GM23248 (cell line): ENCODE measurements around the gene DIAPH1. TPM values are rescaled to one million over a fixed set of nuclear protein-coding genes. Genes with fewer than 3 reads are reported as not detected.
A peak's percentile ranks its signal among the peaks of the same experiment; 100 is the strongest.

ENCODE experiments used
- DNase-seq: peaks from one replicate; pipeline ENCODE4 v3.0.0-alpha.2; 2015
- H2AFZ ChIP-seq: fragments of 200-600 bp; sonication (generic); 2 replicates; pipeline ENCODE4 v1.6.1; 2016; ENCODE audit warnings: antibody characterized with exemption
- H3F3A ChIP-seq: fragments of 200-600 bp; sonication (generic); 2 replicates; pipeline ENCODE4 v1.6.1; 2016; ENCODE audit warnings: mild to moderate bottlenecking, antibody characterized with exemption, mixed run types; ENCODE audit not compliant: insufficient read depth
- H3K27ac ChIP-seq: fragments of 200-600 bp; sonication (generic); 2 replicates; pipeline ENCODE4 v1.5.1; 2016; ENCODE audit warnings: mild to moderate bottlenecking
- H3K27me3 ChIP-seq: fragments of 200-600 bp; sonication (generic); replicated peaks from 2 replicates; pipeline ENCODE4 v1.6.1; 2016; ENCODE audit warnings: mild to moderate bottlenecking; ENCODE audit not compliant: insufficient read depth
- H3K36me3 ChIP-seq: fragments of 200-600 bp; sonication (generic); 2 replicates; pipeline ENCODE4 v1.6.1; 2016; ENCODE audit warnings: low read depth, mild to moderate bottlenecking
- H3K4me1 ChIP-seq: fragments of 200-600 bp; sonication (generic); 2 replicates; pipeline ENCODE4 v1.6.1; 2016; ENCODE audit warnings: mild to moderate bottlenecking; ENCODE audit not compliant: insufficient read depth
- H3K4me2 ChIP-seq: fragments of 200-600 bp; sonication (generic); one replicate; pipeline ENCODE4 v1.6.1; 2016; ENCODE audit warnings: mild to moderate bottlenecking; ENCODE audit not compliant: unreplicated experiment
- H3K4me3 ChIP-seq: fragments of 200-600 bp; sonication (generic); 2 replicates; pipeline ENCODE4 v1.5.1; 2016; ENCODE audit warnings: mild to moderate bottlenecking
- H3K79me2 ChIP-seq: fragments of 200-600 bp; sonication (generic); 2 replicates; pipeline ENCODE4 v1.6.1; 2016; ENCODE audit warnings: mild to moderate bottlenecking; ENCODE audit not compliant: insufficient read depth
- H3K9ac ChIP-seq: fragments of 200-600 bp; sonication (generic); 2 replicates; pipeline ENCODE4 v1.6.1; 2016; ENCODE audit warnings: mild to moderate bottlenecking
- H3K9me2 ChIP-seq: fragments of 200-600 bp; sonication (generic); 2 replicates; pipeline ENCODE4 v1.6.1; 2016; ENCODE audit warnings: mixed run types, mild to moderate bottlenecking, moderate library complexity; ENCODE audit not compliant: insufficient read depth
- H3K9me3 ChIP-seq: fragments of 200-600 bp; sonication (generic); one replicate; pipeline ENCODE4 v1.6.1; 2017; ENCODE audit warnings: low read depth
- H4K20me1 ChIP-seq: fragments of 200-600 bp; sonication (generic); 2 replicates; pipeline ENCODE4 v1.6.0; 2016; ENCODE audit not compliant: insufficient read depth
- EZH2 ChIP-seq: fragments of 200-600 bp; sonication (generic); IDR thresholded peaks from 2 replicates; pipeline ENCODE4 v1.6.1; 2018; ENCODE audit warnings: antibody characterized with exemption, mild to moderate bottlenecking; ENCODE audit not compliant: insufficient read depth, poor library complexity, severe bottlenecking
- EZH2phosphoT487 ChIP-seq: fragments of 200-600 bp; sonication (generic); IDR thresholded peaks from 2 replicates; pipeline ENCODE4 v1.6.1; 2018; ENCODE audit warnings: antibody characterized with exemption, moderate library complexity, mild to moderate bottlenecking, low read depth; ENCODE audit not compliant: insufficient read depth
- WGBS, 2 experiments: methylation state at CpG; one replicate each; pipeline ENCODE4 v1.1.6; 2015 to 2017; ENCODE audit warnings: low lambda C conversion rate in 2 of 2, low coverage in 1 of 2; ENCODE audit errors: missing lambda C conversion rate in 2 of 2; 5-methylcytosine and 5-hydroxymethylcytosine counted together
- in situ Hi-C: fragments of 300-500 bp; cut with MboI; formaldehyde crosslinking; loops from 2 replicates; pipeline ENCODE4 v1.15.0; 2020
- polyA plus RNA-seq: library from polyadenylated mRNA; unstranded; fragments of >200 nt; fragmentation: Nextera tagmentation; extraction: Ambion mirVana; gene quantifications from 2 replicates; pipeline ENCODE4 v1.2.1, GENCODE V29; 2016
- total RNA-seq: library from RNA; depleted of rRNA; stranded (reverse); fragments of >200 nt; shearing (Covaris generic); gene quantifications from 2 replicates; pipeline ENCODE4 v1.2.3, GENCODE V29; 2014

DIAPH1 gene
- total and polyA plus RNA-seq, 2 experiments from 2014 or later, result 26.0 to 34.4 TPM

DNA sequence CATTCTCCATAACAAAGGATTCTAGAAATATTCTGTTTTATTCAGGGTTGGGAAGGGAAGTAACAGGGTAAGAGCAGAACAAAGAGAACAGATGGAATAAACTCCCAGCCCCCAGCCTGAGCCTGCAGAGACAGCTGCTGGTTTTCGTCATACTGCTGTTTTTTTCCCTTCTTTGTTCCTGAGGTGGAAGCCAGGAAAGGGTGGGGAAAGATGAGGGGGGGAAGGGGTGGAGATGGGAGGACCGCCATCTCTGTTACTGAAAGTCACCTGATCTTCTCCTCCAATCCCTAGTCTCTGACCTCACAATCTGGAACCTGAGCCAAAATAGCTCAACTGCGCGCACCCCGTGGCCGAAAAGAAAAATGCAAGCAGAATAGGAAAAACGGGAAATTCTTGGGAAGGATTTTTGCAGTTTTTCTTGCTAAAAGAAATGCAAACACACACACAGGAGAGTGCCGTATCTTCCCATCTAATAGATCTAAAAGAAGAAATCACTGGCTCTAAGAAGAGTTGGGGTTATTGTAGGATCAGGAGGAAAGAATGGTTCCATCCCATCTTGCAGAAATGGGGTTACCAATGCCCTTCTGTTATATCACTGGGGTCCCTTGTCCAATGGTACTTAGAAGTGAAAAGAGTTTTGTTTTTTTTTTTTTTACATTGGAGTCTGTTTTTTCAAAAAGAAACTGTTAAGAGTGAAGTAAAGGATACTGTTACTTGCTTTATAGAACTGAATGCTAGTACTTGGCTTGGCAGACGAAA is 57.9 kb downstream of the DIAPH1 start:
- in situ Hi-C loops, result loop anchor here (5.0 to 10.0 kb wide), 3 partner anchors 144 to 376 kb away; partner anchors contain the start of genes PCDHB16, PCDHB9, PCDHGA1 and PCDHGA2
- H3F3A ChIP-seq, result peaks cover 46% of the 10 kb centered on the region
- no peaks in the 10 kb centered on the region for H3K9me2 ChIP-seq
- no peaks in the 10 kb centered on the region for H3K27me3 ChIP-seq
- 11% methylated on average over 9 of the region's 9 CpGs for WGBS, 2 experiments
- DNase-seq, result peak; percentile 96
- peak overlapping the region; percentile 49; the same call in 1 of the 2 replicates for H2AFZ ChIP-seq
- H3K36me3 ChIP-seq, result peaks cover 8% of the 10 kb centered on the region; the same call in 1 of the 2 replicates
- H3K9me3 ChIP-seq, result no peaks in the 10 kb centered on the region
- no peaks in the 10 kb centered on the region for H4K20me1 ChIP-seq
- TF ChIP-seq EZH2, result no peak
- TF ChIP-seq EZH2phosphoT487, result no peak
- H3K4me2 ChIP-seq, result peak overlapping the region; percentile 86
- H3K4me3 ChIP-seq, result peak overlapping the region; percentile 55
- H3K27ac ChIP-seq, result peak overlapping the region; percentile 87
- peaks cover 31% of the 10 kb centered on the region for H3K4me1 ChIP-seq
- H3K79me2 ChIP-seq, result peaks cover 11% of the 10 kb centered on the region
- H3K9ac ChIP-seq, result peak overlapping the region; percentile 77

DNA sequence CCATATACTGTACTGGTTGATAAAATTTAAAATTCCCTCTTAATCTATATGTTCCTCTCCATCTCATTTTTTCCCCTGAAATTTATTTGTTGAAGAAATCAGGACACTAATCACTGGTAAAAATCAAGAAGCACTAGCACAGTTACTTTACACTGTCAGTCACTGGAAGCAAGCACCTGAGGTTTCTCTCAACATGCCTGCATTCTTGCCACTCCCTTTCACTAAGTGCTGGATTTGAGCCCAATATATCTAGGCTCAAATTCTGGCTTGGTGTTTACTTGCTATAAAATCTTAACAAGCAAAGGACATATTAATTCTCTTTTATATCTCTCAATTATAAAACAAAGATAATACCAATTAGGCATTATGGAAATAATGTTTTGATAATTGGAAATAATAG is 58.6 kb downstream of the DIAPH1 start:
- Histone ChIP-seq H3K4me3 (peak overlapping the region; percentile 55), H3F3A (peaks cover 39% of the 10 kb centered on the region), H3K36me3 (peaks cover 2% of the 10 kb centered on the region; the same call in 1 of the 2 replicates), H3K27me3 (no peaks in the 10 kb centered on the region), H3K9me3 (no peaks in the 10 kb centered on the region), H3K9ac (peak overlapping the region; percentile 77), H4K20me1 (no peaks in the 10 kb centered on the region), H2AFZ (0 out of 2 replicates have a peak overlapping the region, but pooled peaks have one; percentile 49), H3K4me1 (peaks cover 26% of the 10 kb centered on the region), H3K79me2 (peaks cover 11% of the 10 kb centered on the region), H3K4me2 (peak overlapping the region; percentile 86), H3K27ac (peak overlapping the region; percentile 87), H3K9me2 (no peaks in the 10 kb centered on the region)
- DNase-seq, result peak; percentile 22
- no peak for TF ChIP-seq EZH2phosphoT487
- in situ Hi-C loops, result loop anchor here (5.0 to 10.0 kb wide), 3 partner anchors 143 to 375 kb away; partner anchors contain the start of genes PCDHB16, PCDHB9, PCDHGA1 and PCDHGA2

DNA sequence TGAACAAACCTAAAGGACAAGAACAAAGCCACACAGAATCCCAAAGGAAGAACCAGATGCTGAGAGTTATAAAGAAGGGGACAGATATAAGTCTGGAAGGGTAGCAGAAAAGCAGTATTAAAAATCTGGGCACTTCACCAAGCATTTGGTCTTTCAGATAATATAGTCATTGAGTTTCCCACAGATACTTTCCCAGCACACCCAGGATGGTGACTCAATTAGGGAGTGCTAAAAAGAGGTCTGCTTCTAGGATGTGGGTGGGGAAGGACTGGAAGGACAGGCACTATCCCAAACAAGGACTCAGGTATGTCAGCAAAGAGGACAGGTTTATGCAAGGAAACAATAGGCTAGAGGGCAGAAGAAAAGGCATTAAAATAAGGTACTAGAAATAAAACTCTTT is 59.3 kb downstream of the DIAPH1 start:
- in situ Hi-C loops, result no loop called here
- H3K79me2 ChIP-seq, result peaks cover 11% of the 10 kb centered on the region
- TF ChIP-seq EZH2phosphoT487, result no peak
- TF ChIP-seq EZH2, result no peak
- H3K4me1 ChIP-seq, result peaks cover 26% of the 10 kb centered on the region
- peak; percentile 86 for DNase-seq
- no peaks in the 10 kb centered on the region for H3K9me2 ChIP-seq
- no peaks in the 10 kb centered on the region for H3K36me3 ChIP-seq
- H2AFZ ChIP-seq, result no peak overlapping the region
- H3K4me3 ChIP-seq, result no peak overlapping the region
- H3K4me2 ChIP-seq, result peak overlapping the region; percentile 32
- H3K27ac ChIP-seq, result peak overlapping the region; percentile 87
- peaks cover 32% of the 10 kb centered on the region for H3F3A ChIP-seq
- H4K20me1 ChIP-seq, result no peaks in the 10 kb centered on the region
- no peaks in the 10 kb centered on the region for H3K27me3 ChIP-seq
- H3K9ac ChIP-seq, result peak overlapping the region; percentile 77
- H3K9me3 ChIP-seq, result no peaks in the 10 kb centered on the region

DNA sequence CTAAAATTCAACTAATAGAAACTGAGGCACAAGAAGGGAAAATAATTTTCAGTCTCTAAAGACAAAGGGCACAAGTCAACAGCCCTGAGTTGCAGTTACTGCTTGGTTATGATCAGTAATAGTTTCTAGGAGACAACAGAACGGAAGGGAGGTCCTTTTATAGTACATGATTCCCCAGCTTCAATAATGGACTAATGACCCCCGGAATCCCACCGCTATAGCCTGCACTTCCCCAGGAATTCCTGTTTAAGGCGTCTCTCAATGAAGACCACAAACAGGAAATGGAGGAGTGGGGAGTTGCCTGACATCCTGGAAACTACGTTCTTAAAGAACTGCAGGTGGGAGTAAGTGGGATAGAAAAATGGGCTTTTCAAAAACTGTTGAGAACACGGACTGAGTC is 60.6 kb downstream of the DIAPH1 start:
- peaks cover 26% of the 10 kb centered on the region for H3K4me1 ChIP-seq
- in situ Hi-C loops, result no loop called here
- H2AFZ ChIP-seq, result peak overlapping the region; percentile 72
- H3K9ac ChIP-seq, result peak overlapping the region; percentile 77
- no peaks in the 10 kb centered on the region for H3K9me3 ChIP-seq
- peak overlapping the region; percentile 34; the same call in 1 of the 2 replicates for H3K4me3 ChIP-seq
- no peaks in the 10 kb centered on the region for H3K27me3 ChIP-seq
- peak; percentile 20 for DNase-seq
- H3K79me2 ChIP-seq, result peaks cover 11% of the 10 kb centered on the region
- 12 to 19% methylated on average over 6 of the region's 6 CpGs for WGBS, 2 experiments
- no peaks in the 10 kb centered on the region for H4K20me1 ChIP-seq
- TF ChIP-seq EZH2phosphoT487, result no peak
- no peak for TF ChIP-seq EZH2
- H3F3A ChIP-seq, result peaks cover 26% of the 10 kb centered on the region
- peak overlapping the region; percentile 87 for H3K27ac ChIP-seq
- peak overlapping the region; percentile 47 for H3K4me2 ChIP-seq
- no peaks in the 10 kb centered on the region for H3K9me2 ChIP-seq
- H3K36me3 ChIP-seq, result no peaks in the 10 kb centered on the region
